Thyroid gland (tissue), 4 donors: Measurements from ENCODE around the gene RFC5.

Experiments used
- POLR2A ChIP-seq, 2 donors: fragments of 450-650 bp; IDR thresholded peaks; one replicate each; pipeline ENCODE4 v1.6.1; 2017; ENCODE audit warnings: antibody characterized with exemption in 2 of 2, mild to moderate bottlenecking in 2 of 2, moderate library complexity in 1 of 2
- TF ChIP-seq, protein P1 (sequence below), 6 experiments: fragments of 200-600 bp in 3 of 6; fragments of 450-650 bp in 3 of 6; sonication (generic) in 3 of 6; IDR thresholded peaks; one replicate each; pipeline ENCODE4 v1.5.1; 2016 to 2019; ENCODE audit warnings: antibody characterized with exemption in 6 of 6, mild to moderate bottlenecking in 2 of 6, inconsistent platforms in 1 of 6, moderate library complexity in 1 of 6

DNA sequence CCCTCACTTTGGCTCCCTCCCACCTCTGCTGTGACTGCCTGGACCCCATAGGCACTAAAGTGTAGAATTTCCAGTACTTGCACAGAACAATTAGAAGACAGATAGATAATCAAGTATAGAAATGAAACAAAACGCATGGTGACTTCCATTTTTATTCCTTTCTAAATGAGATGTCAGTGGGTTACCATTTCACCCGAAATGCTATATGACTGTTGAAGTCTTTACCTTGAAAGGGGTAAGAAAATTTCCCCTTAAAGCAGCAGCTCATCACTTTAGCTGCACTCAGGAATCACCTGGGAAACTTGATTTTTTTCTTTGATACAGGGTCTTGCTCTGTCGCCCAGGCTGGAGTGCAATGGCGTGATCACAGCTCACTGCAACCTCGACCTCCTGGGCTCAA, 35.2 kb upstream of the RFC5 start:
- TF ChIP-seq POLR2A (IDR thresholded peaks at IDR 0.05): no peak
- TF ChIP-seq, protein P1, sequence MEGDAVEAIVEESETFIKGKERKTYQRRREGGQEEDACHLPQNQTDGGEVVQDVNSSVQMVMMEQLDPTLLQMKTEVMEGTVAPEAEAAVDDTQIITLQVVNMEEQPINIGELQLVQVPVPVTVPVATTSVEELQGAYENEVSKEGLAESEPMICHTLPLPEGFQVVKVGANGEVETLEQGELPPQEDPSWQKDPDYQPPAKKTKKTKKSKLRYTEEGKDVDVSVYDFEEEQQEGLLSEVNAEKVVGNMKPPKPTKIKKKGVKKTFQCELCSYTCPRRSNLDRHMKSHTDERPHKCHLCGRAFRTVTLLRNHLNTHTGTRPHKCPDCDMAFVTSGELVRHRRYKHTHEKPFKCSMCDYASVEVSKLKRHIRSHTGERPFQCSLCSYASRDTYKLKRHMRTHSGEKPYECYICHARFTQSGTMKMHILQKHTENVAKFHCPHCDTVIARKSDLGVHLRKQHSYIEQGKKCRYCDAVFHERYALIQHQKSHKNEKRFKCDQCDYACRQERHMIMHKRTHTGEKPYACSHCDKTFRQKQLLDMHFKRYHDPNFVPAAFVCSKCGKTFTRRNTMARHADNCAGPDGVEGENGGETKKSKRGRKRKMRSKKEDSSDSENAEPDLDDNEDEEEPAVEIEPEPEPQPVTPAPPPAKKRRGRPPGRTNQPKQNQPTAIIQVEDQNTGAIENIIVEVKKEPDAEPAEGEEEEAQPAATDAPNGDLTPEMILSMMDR (IDR thresholded peaks at IDR 0.05): no peak
